Stimulated activated effector memory CD8-positive, alpha-beta T cell treated with anti-CD3 and anti-CD28 coated beads, Interleukin-12 subunit alpha, Interleukin-12 subunit beta, amount 100 ng/mL, for 72 hours (primary cell): Measurements from ENCODE around the gene LRRC43.

Experiments
- ATAC-seq: fragments of 150-1000 bp; cut with Tn5 transposase; 2 replicates; pipeline ENCODE4 v1.10.0; 2021
- DNase-seq, 2 donors: peaks; one replicate each; pipeline ENCODE4 v3.0.0; 2021 to 2022; ENCODE audit warnings: low spot score in 2 of 2
- H3K27ac Mint-ChIP-seq: one replicate; pipeline ENCODE4 v1.8.0; 2022; ENCODE audit warnings: mild to moderate bottlenecking, mixed read lengths
- H3K36me3 Mint-ChIP-seq: one replicate; pipeline ENCODE4 v1.8.0; 2022; ENCODE audit warnings: mild to moderate bottlenecking, mixed read lengths
- H3K4me1 Mint-ChIP-seq: one replicate; pipeline ENCODE4 v1.8.0; 2022; ENCODE audit warnings: mixed read lengths
- H3K4me3 Mint-ChIP-seq: one replicate; pipeline ENCODE4 v1.8.0; 2022; ENCODE audit warnings: mild to moderate bottlenecking, mixed read lengths
- H3K9me3 Mint-ChIP-seq: one replicate; pipeline ENCODE4 v1.8.0; 2022; ENCODE audit warnings: mixed read lengths

LRRC43 gene

GRCh38 chr12:122208073-122208820, 25.3 kb downstream of the LRRC43 start:
- peaks cover 18% of the 10 kb centered on the region for H3K4me1 Mint-ChIP-seq
- no peak overlapping the region for H3K4me3 Mint-ChIP-seq
- DNase-seq (no peak), ATAC-seq (no peak)
- H3K27ac Mint-ChIP-seq: no peak overlapping the region
- H3K36me3 Mint-ChIP-seq: peaks cover 87% of the 10 kb centered on the region
- no peaks in the 10 kb centered on the region for H3K9me3 Mint-ChIP-seq

- no peak for DNase-seq
- H3K4me3 Mint-ChIP-seq: no peak overlapping the region
- peaks cover 100% of the 10 kb centered on the region for H3K36me3 Mint-ChIP-seq
- peaks cover 6% of the 10 kb centered on the region for H3K4me1 Mint-ChIP-seq
- no peaks in the 10 kb centered on the region for H3K9me3 Mint-ChIP-seq
- no peak overlapping the region for H3K27ac Mint-ChIP-seq
- ATAC-seq: peak; percentile 65
Observed at GRCh38 chr12:122215771-122216170, 32.8 kb downstream of the LRRC43 start.

GRCh38 chr12:122216445-122216844, 33.5 kb downstream of the LRRC43 start:
- peaks cover 6% of the 10 kb centered on the region for H3K4me1 Mint-ChIP-seq
- no peaks in the 10 kb centered on the region for H3K9me3 Mint-ChIP-seq
- no peak overlapping the region for H3K4me3 Mint-ChIP-seq
- ATAC-seq: no peak
- no peak for DNase-seq
- peaks cover 100% of the 10 kb centered on the region for H3K36me3 Mint-ChIP-seq
- H3K27ac Mint-ChIP-seq: no peak overlapping the region

GRCh38 chr12:122225683-122226365, 42.9 kb downstream of the LRRC43 start, which contains the start of gene DIABLO:
TSS of gene DIABLO (minus strand) at chr12:122226052. CDS start at chr12:122226014, 38 bp downstream.
- DNase-seq (peak; percentile 98 to 99), ATAC-seq (peak; percentile 95)
- Mint-ChIP-seq H3K4me1 (peaks cover 46% of the 10 kb centered on the region), H3K4me3 (peak within 1 kb of the TSS; percentile 94), H3K27ac (peak within 1 kb of the TSS; percentile 93), H3K36me3 (peaks cover 60% of the 10 kb centered on the region), H3K9me3 (no peaks in the 10 kb centered on the region)

GRCh38 chr12:122226366-122227125, 43.6 kb downstream of the LRRC43 start:
- no peaks in the 10 kb centered on the region for H3K9me3 Mint-ChIP-seq
- DNase-seq (no peak), ATAC-seq (peak; percentile 73)
- H3K4me3 Mint-ChIP-seq: peak overlapping the region; percentile 94
- peaks cover 46% of the 10 kb centered on the region for H3K4me1 Mint-ChIP-seq
- H3K36me3 Mint-ChIP-seq: peaks cover 59% of the 10 kb centered on the region
- peak overlapping the region; percentile 45 for H3K27ac Mint-ChIP-seq

- Mint-ChIP-seq H3K4me3 (peak overlapping the region; percentile 94), H3K9me3 (no peaks in the 10 kb centered on the region), H3K27ac (peak overlapping the region; percentile 45), H3K4me1 (peaks cover 46% of the 10 kb centered on the region), H3K36me3 (peaks cover 59% of the 10 kb centered on the region)
- ATAC-seq (peak; percentile 43), DNase-seq (peak; percentile 49 to 79)
Observed at GRCh38 chr12:122227341-122227740, 44.4 kb downstream of the LRRC43 start.

GRCh38 chr12:122228092-122228491, 45.2 kb downstream of the LRRC43 start:
- DNase-seq (no peak), ATAC-seq (no peak)
- Mint-ChIP-seq H3K36me3 (peaks cover 56% of the 10 kb centered on the region), H3K4me3 (peak overlapping the region; percentile 94), H3K27ac (peak overlapping the region; percentile 45), H3K4me1 (peaks cover 41% of the 10 kb centered on the region), H3K9me3 (no peaks in the 10 kb centered on the region)

GRCh38 chr12:122230798-122231197, 47.9 kb downstream of the LRRC43 start:
- no peaks in the 10 kb centered on the region for H3K9me3 Mint-ChIP-seq
- H3K36me3 Mint-ChIP-seq: peaks cover 59% of the 10 kb centered on the region
- ATAC-seq (no peak), DNase-seq (no peak)
- no peak overlapping the region for H3K27ac Mint-ChIP-seq
- peaks cover 21% of the 10 kb centered on the region for H3K4me1 Mint-ChIP-seq
- no peak overlapping the region for H3K4me3 Mint-ChIP-seq

GRCh38 chr12:122232691-122233090, 49.8 kb downstream of the LRRC43 start:
- Mint-ChIP-seq H3K4me3 (no peak overlapping the region), H3K27ac (no peak overlapping the region), H3K4me1 (peaks cover 8% of the 10 kb centered on the region), H3K9me3 (no peaks in the 10 kb centered on the region), H3K36me3 (peaks cover 70% of the 10 kb centered on the region)
- DNase-seq (no peak), ATAC-seq (no peak)

GRCh38 chr12:122235741-122236140, 52.8 kb downstream of the LRRC43 start:
- Mint-ChIP-seq H3K4me3 (no peak overlapping the region), H3K27ac (no peak overlapping the region), H3K36me3 (peaks cover 85% of the 10 kb centered on the region), H3K4me1 (no peaks in the 10 kb centered on the region), H3K9me3 (no peaks in the 10 kb centered on the region)
- ATAC-seq (no peak), DNase-seq (no peak)

- peaks cover 88% of the 10 kb centered on the region for H3K36me3 Mint-ChIP-seq
- no peaks in the 10 kb centered on the region for H3K9me3 Mint-ChIP-seq
- ATAC-seq (no peak), DNase-seq (no peak)
- no peak overlapping the region for H3K4me3 Mint-ChIP-seq
- H3K27ac Mint-ChIP-seq: no peak overlapping the region
- H3K4me1 Mint-ChIP-seq: peaks cover 5% of the 10 kb centered on the region
Observed at GRCh38 chr12:122238861-122239260, 55.9 kb downstream of the LRRC43 start.

GRCh38 chr12:122243965-122244364, 61.0 kb downstream of the LRRC43 start:
- no peaks in the 10 kb centered on the region for H3K9me3 Mint-ChIP-seq
- peak; percentile 46 for ATAC-seq

GRCh38 chr12:122244565-122245371, 61.8 kb downstream of the LRRC43 start:
- Mint-ChIP-seq H3K9me3 (no peaks in the 10 kb centered on the region), H3K4me3 (peak overlapping the region; percentile 75), H3K4me1 (peaks cover 25% of the 10 kb centered on the region), H3K27ac (peak overlapping the region; percentile 86), H3K36me3 (peaks cover 68% of the 10 kb centered on the region)
- DNase-seq: no peak
- ATAC-seq: peak; percentile 81

More at GRCh38 chr12:122243965-122244364, 61.0 kb downstream of the LRRC43 start:
- H3K4me3 Mint-ChIP-seq: peak overlapping the region; percentile 75
- H3K36me3 Mint-ChIP-seq: peaks cover 68% of the 10 kb centered on the region
- peaks cover 25% of the 10 kb centered on the region for H3K4me1 Mint-ChIP-seq
- peak overlapping the region; percentile 86 for H3K27ac Mint-ChIP-seq
- no peak for DNase-seq

GRCh38 chr12:122245553-122245952, 62.6 kb downstream of the LRRC43 start:
- DNase-seq: no peak
- H3K27ac Mint-ChIP-seq: peak overlapping the region; percentile 86
- ATAC-seq: no peak

More at GRCh38 chr12:122245553-122245952, 62.6 kb downstream of the LRRC43 start:
- Mint-ChIP-seq H3K9me3 (no peaks in the 10 kb centered on the region), H3K36me3 (peaks cover 68% of the 10 kb centered on the region), H3K4me3 (peak overlapping the region; percentile 75), H3K4me1 (peaks cover 25% of the 10 kb centered on the region)
